ENCODE data around the gene FCRL6. TPM values are rescaled to one million over a fixed set of nuclear protein-coding genes. Genes with fewer than 3 reads are reported as not detected.

The FCRL6 gene
- total RNA-seq, 1 experiment from 2014 or later: not detected

GRCh38 chr1:159771127-159771895 lies 30.8 kb upstream of the FCRL6 start:
- H3K27me3 ChIP-seq (replicated peaks; ENCODE audit: control insufficient read depth, insufficient read depth, low read length): no peaks in the 10 kb centered on the region
- H3K4me3 ChIP-seq (ENCODE audit: low read depth, low read length): no peak overlapping the region
- Mint-ChIP-seq H3K4me3 (ENCODE audit: unreplicated experiment) (no peak overlapping the region), H3K27me3 (ENCODE audit: insufficient read depth, unreplicated experiment) (no peaks in the 10 kb centered on the region), H3K9me3 (ENCODE audit: unreplicated experiment) (no peaks in the 10 kb centered on the region), H3K36me3 (ENCODE audit: insufficient read depth, unreplicated experiment) (no peaks in the 10 kb centered on the region), H3K4me1 (ENCODE audit: low read depth, unreplicated experiment) (no peaks in the 10 kb centered on the region), H3K27ac (ENCODE audit: unreplicated experiment) (no peak overlapping the region)
- intact Hi-C loops (cut with micrococcal nuclease; ENCODE audit: unreplicated experiment): no loop called here
- H3K9me3 ChIP-seq: no peaks in the 10 kb centered on the region
- POLR2A ChIA-PET: no interaction called here
- BruUV-seq (replicated peaks): no TSS peak
- no peaks in the 10 kb centered on the region for H3K4me1 ChIP-seq
- no peak for TF ChIP-seq CTCF (IDR thresholded peaks at IDR 0.05; ENCODE audit: insufficient read depth in 1 of 2, low read depth in 1 of 2, low read length in 1 of 2, severe bottlenecking in 1 of 2, unreplicated experiment in 1 of 2)
- H3K36me3 ChIP-seq (ENCODE audit: control insufficient read depth, insufficient read depth, low read length): no peaks in the 10 kb centered on the region
- no peak for DNase-seq
- CTCF ChIA-PET: no interaction called here

- TF ChIP-seq CTCF (IDR thresholded peaks at IDR 0.05; ENCODE audit: insufficient read depth in 1 of 2, low read depth in 1 of 2, low read length in 1 of 2, severe bottlenecking in 1 of 2, unreplicated experiment in 1 of 2): no peak
- POLR2A ChIA-PET: no interaction called here
These were observed 27.7 kb upstream of the FCRL6 start for GRCh38 chr1:159774465-159774864.

GRCh38 chr1:159775716-159776115 lies 26.4 kb upstream of the FCRL6 start:
- BruUV-seq (replicated peaks): no TSS peak
- no peaks in the 10 kb centered on the region for H3K4me1 Mint-ChIP-seq (ENCODE audit: low read depth, unreplicated experiment)
- no peak overlapping the region for H3K27ac Mint-ChIP-seq (ENCODE audit: unreplicated experiment)
- intact Hi-C loops (cut with micrococcal nuclease; ENCODE audit: unreplicated experiment): loop anchor here (5.0 kb wide), 2 partner anchors 353 to 613 kb away; no protein-coding TSS in a partner anchor
- Histone ChIP-seq H3K4me1 (no peaks in the 10 kb centered on the region), H3K4me3 (ENCODE audit: low read depth, low read length) (no peak overlapping the region), H3K9me3 (no peaks in the 10 kb centered on the region), H3K27me3 (replicated peaks; ENCODE audit: control insufficient read depth, insufficient read depth, low read length) (no peaks in the 10 kb centered on the region), H3K36me3 (ENCODE audit: control insufficient read depth, insufficient read depth, low read length) (no peaks in the 10 kb centered on the region)
- no peaks in the 10 kb centered on the region for H3K27me3 Mint-ChIP-seq (ENCODE audit: insufficient read depth, unreplicated experiment)
- no peak for TF ChIP-seq CTCF (IDR thresholded peaks at IDR 0.05; ENCODE audit: insufficient read depth in 1 of 2, low read depth in 1 of 2, low read length in 1 of 2, severe bottlenecking in 1 of 2, unreplicated experiment in 1 of 2)
- no peak overlapping the region for H3K4me3 Mint-ChIP-seq (ENCODE audit: unreplicated experiment)
- H3K9me3 Mint-ChIP-seq (ENCODE audit: unreplicated experiment): no peaks in the 10 kb centered on the region
- POLR2A ChIA-PET: no interaction called here
- no peak for DNase-seq
- no peaks in the 10 kb centered on the region for H3K36me3 Mint-ChIP-seq (ENCODE audit: insufficient read depth, unreplicated experiment)
- CTCF ChIA-PET: interaction anchor here (1.1 kb wide), 1 partner anchor 578 kb away, joined by 4 read pairs; no protein-coding TSS in a partner anchor

More at GRCh38 chr1:159774465-159774864, 27.7 kb upstream of the FCRL6 start:
- Histone ChIP-seq H3K4me3 (ENCODE audit: low read depth, low read length) (no peak overlapping the region), H3K36me3 (ENCODE audit: control insufficient read depth, insufficient read depth, low read length) (no peaks in the 10 kb centered on the region), H3K27me3 (replicated peaks; ENCODE audit: control insufficient read depth, insufficient read depth, low read length) (no peaks in the 10 kb centered on the region), H3K4me1 (no peaks in the 10 kb centered on the region), H3K9me3 (no peaks in the 10 kb centered on the region)
- no peaks in the 10 kb centered on the region for H3K4me1 Mint-ChIP-seq (ENCODE audit: low read depth, unreplicated experiment)
- H3K36me3 Mint-ChIP-seq (ENCODE audit: insufficient read depth, unreplicated experiment): no peaks in the 10 kb centered on the region
- intact Hi-C loops (cut with micrococcal nuclease; ENCODE audit: unreplicated experiment): no loop called here
- BruUV-seq (replicated peaks): no TSS peak
- no peaks in the 10 kb centered on the region for H3K9me3 Mint-ChIP-seq (ENCODE audit: unreplicated experiment)
- CTCF ChIA-PET: no interaction called here
- H3K27ac Mint-ChIP-seq (ENCODE audit: unreplicated experiment): no peak overlapping the region
- H3K27me3 Mint-ChIP-seq (ENCODE audit: insufficient read depth, unreplicated experiment): no peaks in the 10 kb centered on the region
- no peak overlapping the region for H3K4me3 Mint-ChIP-seq (ENCODE audit: unreplicated experiment)
- no peak for DNase-seq

Measured in Caco-2 (cell line).